K562 (cell line): Measurements from ENCODE around the gene TNFSF9. TPM values are rescaled to one million over a fixed set of nuclear protein-coding genes. Genes with fewer than 3 reads are reported as not detected.

Experiments
- EP400 ChIP-seq: fragments of 450-650 bp; IDR thresholded peaks from 2 replicates; pipeline ENCODE4 v1.6.1; 2017; ENCODE audit warnings: antibody characterized with exemption, mild to moderate bottlenecking, moderate library complexity
- FUS ChIP-seq: fragments of 200-400 bp; formaldehyde crosslinking; optimal IDR thresholded peaks from 2 replicates; pipeline ENCODE3; 2017; ENCODE audit warnings: low read depth, low read length
- GABPB1 ChIP-seq: sonication (generic); formaldehyde crosslinking; IDR thresholded peaks from 2 replicates; pipeline ENCODE4 v1.8.0; 2022; ENCODE audit warnings: mild to moderate bottlenecking, missing genetic modification reagents
- NCOR1 ChIP-seq: fragments of 450-650 bp; IDR thresholded peaks from 2 replicates; pipeline ENCODE4 v1.6.1; 2016; ENCODE audit warnings: mild to moderate bottlenecking, moderate library complexity
- STAT6 ChIP-seq: sonication (generic); formaldehyde crosslinking; IDR thresholded peaks from 2 replicates; pipeline ENCODE4 v1.8.1; 2023; ENCODE audit warnings: mild to moderate bottlenecking, missing genetic modification reagents
- ZNF407 ChIP-seq: fragments of 450-650 bp; IDR thresholded peaks from 2 replicates; pipeline ENCODE4 v1.6.1; 2016; ENCODE audit warnings: low read depth
- ZNF740 ChIP-seq, 3 experiments: fragments of 200-800 bp in 1 of 3; sonication (Bioruptor generic) in 1 of 3; sonication (generic) in 1 of 3; formaldehyde crosslinking in 1 of 3; IDR thresholded peaks; 2 replicates each; pipeline versions ENCODE4 v1.6.1 to v1.8.0; 2016 to 2022; ENCODE audit warnings: mild to moderate bottlenecking in 2 of 3, missing compliant biosample characterization in 2 of 3, missing genetic modification characterization in 2 of 3, missing genetic modification reagents in 1 of 3
- polyA plus RNA-seq, 8 experiments: library from polyadenylated mRNA; depleted of rRNA in 4 of 8; stranded (reverse) in 5 of 8; unstranded in 3 of 8; fragments of >200 nt; fragmentation: Nextera tagmentation in 2 of 8; fragmentation: Illumina TruSeq in 1 of 8; extraction: Ambion mirVana in 2 of 8; extraction: Trizol in 1 of 8; gene quantifications; 2 replicates each; pipeline versions ENCODE4 v1.2.1 to v1.2.3, GENCODE V29; 2011 to 2014; ENCODE audit warnings: inconsistent platforms in 1 of 8, missing spikeins in 1 of 8
- total RNA-seq, 7 experiments: library from RNA; depleted of rRNA in 6 of 7; stranded (reverse); fragments of >200 nt in 6 of 7; fragmentation: Illumina TruSeq in 2 of 7; extraction: Trizol in 2 of 7; gene quantifications; 2 replicates each; pipeline versions ENCODE4 v1.2.1 to v1.2.3, GENCODE V29; 2011 to 2021; ENCODE audit warnings: low replicate concordance in 1 of 7
- TF ChIP-seq, protein P1 (sequence below): sonication (generic); formaldehyde crosslinking; IDR thresholded peaks from 2 replicates; pipeline ENCODE4 v1.8.0; 2022; ENCODE audit warnings: mild to moderate bottlenecking, missing genetic modification reagents

The TNFSF9 gene
- total and polyA plus RNA-seq, 9 of the 15 experiments (the other 6 are each of a cell fraction or from before 2014, with no cell fraction given): 1.4 to 17.9 (median 6.5) TPM

DNA sequence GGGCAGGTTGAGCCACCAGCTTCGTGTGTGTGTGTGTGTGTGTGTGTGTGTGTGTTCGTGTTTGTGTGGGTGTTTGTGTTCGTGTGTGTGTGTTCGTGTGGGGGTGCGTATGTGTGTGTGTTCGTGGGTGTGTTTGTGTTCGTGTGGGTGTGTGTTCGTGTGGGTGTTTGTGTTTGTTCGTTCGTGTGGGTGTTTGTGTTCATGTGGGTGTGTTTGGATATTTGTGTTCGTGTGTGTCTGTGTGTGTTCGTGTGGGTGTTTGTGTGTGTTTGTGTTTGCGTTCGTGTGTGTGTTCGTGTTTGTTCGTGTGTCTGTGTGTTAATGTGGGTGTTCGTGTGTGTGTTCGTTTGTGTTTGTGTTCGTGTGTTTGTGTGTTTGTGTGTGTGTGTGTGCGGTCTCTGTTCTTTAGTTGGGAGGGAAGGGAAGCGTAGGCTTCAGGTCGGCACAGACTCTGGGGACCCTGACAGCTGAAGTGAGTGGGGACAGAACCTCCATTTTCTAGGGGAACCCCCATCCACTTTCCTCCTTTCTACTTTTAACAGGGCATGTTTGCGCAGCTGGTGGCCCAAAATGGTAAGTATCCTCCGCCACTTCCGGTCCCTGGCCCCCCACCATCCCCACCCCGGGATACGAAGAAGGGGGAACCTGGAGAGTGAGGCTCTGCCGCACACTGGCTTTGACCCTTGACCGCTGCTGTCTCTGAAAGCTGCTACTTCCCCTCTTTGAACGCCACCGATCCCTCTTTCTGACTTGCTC is 1.6 kb downstream of the TNFSF9 start (continued):
- no peak for TF ChIP-seq STAT6
- peak; percentile 21; the same call in 1 of the 2 replicates for TF ChIP-seq EP400
- TF ChIP-seq FUS: no peak
- peak; percentile 83 for TF ChIP-seq GABPB1 (CRISPR knock-in tag)
- TF ChIP-seq, protein P1, sequence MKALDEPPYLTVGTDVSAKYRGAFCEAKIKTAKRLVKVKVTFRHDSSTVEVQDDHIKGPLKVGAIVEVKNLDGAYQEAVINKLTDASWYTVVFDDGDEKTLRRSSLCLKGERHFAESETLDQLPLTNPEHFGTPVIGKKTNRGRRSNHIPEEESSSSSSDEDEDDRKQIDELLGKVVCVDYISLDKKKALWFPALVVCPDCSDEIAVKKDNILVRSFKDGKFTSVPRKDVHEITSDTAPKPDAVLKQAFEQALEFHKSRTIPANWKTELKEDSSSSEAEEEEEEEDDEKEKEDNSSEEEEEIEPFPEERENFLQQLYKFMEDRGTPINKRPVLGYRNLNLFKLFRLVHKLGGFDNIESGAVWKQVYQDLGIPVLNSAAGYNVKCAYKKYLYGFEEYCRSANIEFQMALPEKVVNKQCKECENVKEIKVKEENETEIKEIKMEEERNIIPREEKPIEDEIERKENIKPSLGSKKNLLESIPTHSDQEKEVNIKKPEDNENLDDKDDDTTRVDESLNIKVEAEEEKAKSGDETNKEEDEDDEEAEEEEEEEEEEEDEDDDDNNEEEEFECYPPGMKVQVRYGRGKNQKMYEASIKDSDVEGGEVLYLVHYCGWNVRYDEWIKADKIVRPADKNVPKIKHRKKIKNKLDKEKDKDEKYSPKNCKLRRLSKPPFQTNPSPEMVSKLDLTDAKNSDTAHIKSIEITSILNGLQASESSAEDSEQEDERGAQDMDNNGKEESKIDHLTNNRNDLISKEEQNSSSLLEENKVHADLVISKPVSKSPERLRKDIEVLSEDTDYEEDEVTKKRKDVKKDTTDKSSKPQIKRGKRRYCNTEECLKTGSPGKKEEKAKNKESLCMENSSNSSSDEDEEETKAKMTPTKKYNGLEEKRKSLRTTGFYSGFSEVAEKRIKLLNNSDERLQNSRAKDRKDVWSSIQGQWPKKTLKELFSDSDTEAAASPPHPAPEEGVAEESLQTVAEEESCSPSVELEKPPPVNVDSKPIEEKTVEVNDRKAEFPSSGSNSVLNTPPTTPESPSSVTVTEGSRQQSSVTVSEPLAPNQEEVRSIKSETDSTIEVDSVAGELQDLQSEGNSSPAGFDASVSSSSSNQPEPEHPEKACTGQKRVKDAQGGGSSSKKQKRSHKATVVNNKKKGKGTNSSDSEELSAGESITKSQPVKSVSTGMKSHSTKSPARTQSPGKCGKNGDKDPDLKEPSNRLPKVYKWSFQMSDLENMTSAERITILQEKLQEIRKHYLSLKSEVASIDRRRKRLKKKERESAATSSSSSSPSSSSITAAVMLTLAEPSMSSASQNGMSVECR (CRISPR knock-in tag): peak; percentile 88; the same call in 1 of the 2 replicates
- peak; percentile 64; the same call in 1 of the 2 replicates for TF ChIP-seq ZNF407
- peak; percentile 87 for TF ChIP-seq ZNF740 (CRISPR knock-in tag; IDR thresholded peaks at IDR 0.05)
- TF ChIP-seq ZNF740 (tag; IDR thresholded peaks at IDR 0.05): peak in 1 of 2 experiments; percentile 51; a peak in 1 of 4 replicates
- peak; percentile 34; the same call in 1 of the 2 replicates for TF ChIP-seq NCOR1
